Smooth muscle cell (in vitro differentiated cells): ENCODE data around the gene CUBN. TPM values are rescaled to one million over a fixed set of nuclear protein-coding genes. Genes with fewer than 3 reads are reported as not detected.

Experiments
- DNase-seq: peaks from one replicate; lab custom pipeline; 2025; ENCODE audit not compliant: unreplicated experiment; lab: John Stamatoyannopoulos, UW
- H2AFZ ChIP-seq: fragments of 200-600 bp; sonication (generic); 2 replicates; pipeline ENCODE4 v1.6.0; 2016; ENCODE audit warnings: antibody characterized with exemption, low read depth, mild to moderate bottlenecking
- H3F3A ChIP-seq: fragments of 200-600 bp; sonication (generic); 2 replicates; pipeline ENCODE4 v1.6.0; 2017; ENCODE audit warnings: antibody characterized with exemption, low read depth
- H3K27ac ChIP-seq: fragments of 200-600 bp; sonication (generic); 2 replicates; pipeline ENCODE4 v1.5.1; 2016; ENCODE audit warnings: low read depth, mild to moderate bottlenecking
- H3K27me3 ChIP-seq: fragments of 200-600 bp; sonication (generic); 2 replicates; pipeline ENCODE4 v1.6.1; 2016; ENCODE audit warnings: low read depth, mild to moderate bottlenecking
- H3K36me3 ChIP-seq: fragments of 200-600 bp; sonication (generic); 2 replicates; pipeline ENCODE4 v1.5.1; 2016; ENCODE audit warnings: low read depth
- H3K4me1 ChIP-seq: fragments of 200-600 bp; sonication (generic); 2 replicates; pipeline ENCODE4 v1.5.1; 2016; ENCODE audit warnings: low read depth
- H3K4me2 ChIP-seq: fragments of 200-600 bp; sonication (generic); 2 replicates; pipeline ENCODE4 v1.6.0; 2016; ENCODE audit warnings: mild to moderate bottlenecking
- H3K4me3 ChIP-seq: fragments of 200-600 bp; sonication (generic); 2 replicates; pipeline ENCODE4 v1.5.1; 2016; ENCODE audit warnings: mild to moderate bottlenecking
- H3K79me2 ChIP-seq: fragments of 200-600 bp; sonication (generic); 2 replicates; pipeline ENCODE4 v1.6.0; 2016; ENCODE audit warnings: low read depth, mild to moderate bottlenecking
- H3K9ac ChIP-seq: fragments of 200-600 bp; sonication (generic); 2 replicates; pipeline ENCODE4 v1.6.0; 2016; ENCODE audit warnings: low read depth
- H3K9me3 ChIP-seq: fragments of 200-600 bp; sonication (generic); replicated peaks from 2 replicates; pipeline ENCODE4 v1.5.1; 2016; ENCODE audit warnings: low read depth
- H4K20me1 ChIP-seq: fragments of 200-600 bp; sonication (generic); 2 replicates; pipeline ENCODE4 v1.6.0; 2016; ENCODE audit warnings: low read depth
- WGBS: methylation state at CpG from one replicate; pipeline ENCODE4 v1.1.7; 2016; ENCODE audit warnings: low lambda C conversion rate; 5-methylcytosine and 5-hydroxymethylcytosine counted together
- polyA plus RNA-seq: library from polyadenylated mRNA; unstranded; fragments of >200 nt; fragmentation: Nextera tagmentation; extraction: Ambion mirVana; gene quantifications from 2 replicates; pipeline ENCODE4 v1.2.1, GENCODE V29; 2016
- total RNA-seq: library from RNA; depleted of rRNA; stranded (reverse); fragments of >200 nt; gene quantifications from 2 replicates; pipeline ENCODE4 v1.2.3, GENCODE V29; 2014
- TF ChIP-seq, protein P1 (sequence below): fragments of 200-600 bp; sonication (generic); IDR thresholded peaks from 2 replicates; pipeline ENCODE4 v1.5.1; 2017; ENCODE audit warnings: borderline replicate concordance, mild to moderate bottlenecking, antibody characterized with exemption; ENCODE audit not compliant: insufficient read depth, poor library complexity, severe bottlenecking

Gene CUBN
- total and polyA plus RNA-seq, 2 experiments from 2014 or later = 0.62 to 4.7 TPM

DNA sequence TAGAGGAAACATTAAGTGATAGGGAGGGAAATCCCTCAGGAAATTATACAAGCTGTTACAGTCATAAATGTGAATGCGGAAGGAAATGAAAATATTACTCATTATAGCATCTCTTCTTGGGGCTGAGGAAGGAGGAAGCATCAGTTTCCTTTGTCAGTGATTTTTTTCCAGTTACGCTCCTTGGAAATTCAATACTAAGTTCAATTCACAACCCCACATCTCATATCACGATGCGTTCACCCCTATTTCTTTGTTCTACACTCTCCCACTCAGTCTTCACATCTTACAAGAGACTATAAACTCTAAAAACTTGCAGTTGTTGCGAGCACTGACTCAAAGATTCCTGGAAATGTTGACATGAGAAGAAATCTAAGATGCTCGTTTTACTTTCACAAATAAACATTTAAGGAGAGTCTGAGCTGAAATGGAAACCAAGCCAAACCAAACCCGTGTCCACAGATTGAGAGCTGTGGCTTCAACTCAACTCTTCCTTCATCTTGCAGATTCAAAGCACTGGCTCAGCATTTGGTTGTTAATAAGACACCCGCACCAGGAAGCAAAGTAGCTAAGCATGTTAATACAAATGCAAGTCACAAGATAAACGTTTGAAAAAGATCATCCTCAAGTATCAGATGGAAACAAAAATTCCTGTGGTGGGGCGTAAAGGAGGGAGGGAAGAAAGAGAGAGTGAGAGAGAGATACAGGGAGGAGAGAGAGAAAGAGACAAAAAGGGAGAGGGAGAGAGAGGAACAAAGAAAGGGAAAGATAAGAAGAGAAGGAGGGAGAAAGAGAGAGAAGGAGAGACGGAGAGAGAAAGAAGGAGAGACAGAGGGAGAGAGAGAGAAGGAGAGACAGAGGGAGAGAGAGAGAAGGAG lies 162.4 kb downstream of the CUBN start:
- H3K36me3 ChIP-seq = no peaks in the 10 kb centered on the region
- peak overlapping the region; percentile 87 for H3K27ac ChIP-seq
- no peak overlapping the region for H3K4me3 ChIP-seq
- H3K9me3 ChIP-seq = no peaks in the 10 kb centered on the region
- H3K4me1 ChIP-seq = peaks cover 26% of the 10 kb centered on the region
- peak overlapping the region; percentile 71 for H3K9ac ChIP-seq
- H3F3A ChIP-seq = peaks cover 16% of the 10 kb centered on the region
- no peaks in the 10 kb centered on the region for H3K27me3 ChIP-seq
- DNase-seq = no peak
- peak overlapping the region; percentile 70 for H3K4me2 ChIP-seq
- TF ChIP-seq, protein P1, sequence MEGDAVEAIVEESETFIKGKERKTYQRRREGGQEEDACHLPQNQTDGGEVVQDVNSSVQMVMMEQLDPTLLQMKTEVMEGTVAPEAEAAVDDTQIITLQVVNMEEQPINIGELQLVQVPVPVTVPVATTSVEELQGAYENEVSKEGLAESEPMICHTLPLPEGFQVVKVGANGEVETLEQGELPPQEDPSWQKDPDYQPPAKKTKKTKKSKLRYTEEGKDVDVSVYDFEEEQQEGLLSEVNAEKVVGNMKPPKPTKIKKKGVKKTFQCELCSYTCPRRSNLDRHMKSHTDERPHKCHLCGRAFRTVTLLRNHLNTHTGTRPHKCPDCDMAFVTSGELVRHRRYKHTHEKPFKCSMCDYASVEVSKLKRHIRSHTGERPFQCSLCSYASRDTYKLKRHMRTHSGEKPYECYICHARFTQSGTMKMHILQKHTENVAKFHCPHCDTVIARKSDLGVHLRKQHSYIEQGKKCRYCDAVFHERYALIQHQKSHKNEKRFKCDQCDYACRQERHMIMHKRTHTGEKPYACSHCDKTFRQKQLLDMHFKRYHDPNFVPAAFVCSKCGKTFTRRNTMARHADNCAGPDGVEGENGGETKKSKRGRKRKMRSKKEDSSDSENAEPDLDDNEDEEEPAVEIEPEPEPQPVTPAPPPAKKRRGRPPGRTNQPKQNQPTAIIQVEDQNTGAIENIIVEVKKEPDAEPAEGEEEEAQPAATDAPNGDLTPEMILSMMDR = no peak
- 35% methylated on average over 11 of the region's 11 CpGs for whole genome bisulfite sequencing
- no peaks in the 10 kb centered on the region for H3K79me2 ChIP-seq
- no peaks in the 10 kb centered on the region for H4K20me1 ChIP-seq
- peak overlapping the region; percentile 16 for H2AFZ ChIP-seq

DNA sequence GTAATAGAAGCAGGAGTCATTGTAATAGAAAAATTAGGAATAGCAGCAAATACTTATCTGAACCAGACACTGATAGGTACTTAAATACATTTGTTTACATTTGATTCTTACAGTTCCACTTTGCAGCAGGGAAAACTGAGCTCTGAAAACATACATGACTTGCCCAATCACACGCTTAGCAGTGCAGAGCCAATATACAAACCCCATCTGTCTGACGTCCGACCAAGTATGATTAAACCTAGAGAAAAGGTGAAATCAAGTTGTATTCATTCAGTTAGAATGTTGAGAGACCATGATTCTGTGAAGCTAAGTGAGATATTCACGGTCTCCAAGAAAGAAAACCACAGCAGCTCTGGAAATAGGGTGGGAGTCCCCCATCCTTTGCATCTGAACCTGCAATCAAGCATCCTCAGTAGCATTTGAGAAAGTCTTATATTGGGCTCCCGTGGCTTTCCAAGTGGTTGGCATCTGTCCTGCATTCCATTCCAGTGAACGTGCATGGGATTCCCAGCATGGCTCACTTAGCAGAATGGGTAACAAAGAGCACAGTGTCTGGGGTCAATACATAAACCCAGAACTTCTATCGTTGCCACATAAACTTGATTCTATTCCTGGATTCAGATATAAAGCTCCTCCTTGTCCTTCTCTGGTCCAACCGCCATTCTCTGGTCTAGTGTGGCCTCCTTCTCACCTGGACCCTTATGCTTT lies 163.7 kb downstream of the CUBN start:
- H3K9ac ChIP-seq = peak overlapping the region; percentile 26
- no peaks in the 10 kb centered on the region for H3K79me2 ChIP-seq
- H3K27me3 ChIP-seq = no peaks in the 10 kb centered on the region
- no peaks in the 10 kb centered on the region for H4K20me1 ChIP-seq
- peaks cover 16% of the 10 kb centered on the region for H3F3A ChIP-seq
- H2AFZ ChIP-seq = no peak overlapping the region
- H3K9me3 ChIP-seq = no peaks in the 10 kb centered on the region
- H3K4me3 ChIP-seq = no peak overlapping the region
- peak overlapping the region; percentile 48 for H3K4me2 ChIP-seq
- H3K27ac ChIP-seq = peak overlapping the region; percentile 87
- H3K4me1 ChIP-seq = peaks cover 26% of the 10 kb centered on the region
- no peak for DNase-seq
- 34% methylated on average over 8 of the region's 8 CpGs for WGBS
- H3K36me3 ChIP-seq = no peaks in the 10 kb centered on the region
- TF ChIP-seq, protein P1 = no peak

DNA sequence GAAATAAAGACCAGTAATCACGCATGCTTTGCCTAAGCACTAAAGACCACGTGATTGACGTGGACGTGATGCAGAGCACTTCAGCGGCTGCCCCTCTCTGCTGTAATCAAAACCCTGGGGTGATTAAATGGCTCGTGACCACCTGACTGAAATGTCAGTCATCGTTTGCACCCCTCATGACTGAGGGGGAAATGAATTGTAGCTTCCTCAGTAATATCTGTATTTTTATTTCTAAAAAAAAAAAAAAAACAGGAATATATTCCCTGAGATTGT lies 164.3 kb downstream of the CUBN start:
- WGBS = 36% methylated on average over 7 of the region's 7 CpGs

More for the DNA sequence above, 164.3 kb downstream of the CUBN start:
- Histone ChIP-seq H3K27ac (peak overlapping the region; percentile 87), H4K20me1 (no peaks in the 10 kb centered on the region), H3K4me3 (no peak overlapping the region), H3K79me2 (no peaks in the 10 kb centered on the region), H3K36me3 (no peaks in the 10 kb centered on the region), H3K9ac (peak overlapping the region; percentile 64), H3K4me1 (peaks cover 26% of the 10 kb centered on the region), H3F3A (peaks cover 16% of the 10 kb centered on the region), H3K27me3 (no peaks in the 10 kb centered on the region), H2AFZ (no peak overlapping the region), H3K4me2 (peak overlapping the region; percentile 48), H3K9me3 (no peaks in the 10 kb centered on the region)
- TF ChIP-seq, protein P1 = no peak
- DNase-seq = no peak
